ENCODE measurements around the gene MMP25.
A peak's percentile ranks its signal among the peaks of the same experiment; 100 is the strongest.

DNA sequence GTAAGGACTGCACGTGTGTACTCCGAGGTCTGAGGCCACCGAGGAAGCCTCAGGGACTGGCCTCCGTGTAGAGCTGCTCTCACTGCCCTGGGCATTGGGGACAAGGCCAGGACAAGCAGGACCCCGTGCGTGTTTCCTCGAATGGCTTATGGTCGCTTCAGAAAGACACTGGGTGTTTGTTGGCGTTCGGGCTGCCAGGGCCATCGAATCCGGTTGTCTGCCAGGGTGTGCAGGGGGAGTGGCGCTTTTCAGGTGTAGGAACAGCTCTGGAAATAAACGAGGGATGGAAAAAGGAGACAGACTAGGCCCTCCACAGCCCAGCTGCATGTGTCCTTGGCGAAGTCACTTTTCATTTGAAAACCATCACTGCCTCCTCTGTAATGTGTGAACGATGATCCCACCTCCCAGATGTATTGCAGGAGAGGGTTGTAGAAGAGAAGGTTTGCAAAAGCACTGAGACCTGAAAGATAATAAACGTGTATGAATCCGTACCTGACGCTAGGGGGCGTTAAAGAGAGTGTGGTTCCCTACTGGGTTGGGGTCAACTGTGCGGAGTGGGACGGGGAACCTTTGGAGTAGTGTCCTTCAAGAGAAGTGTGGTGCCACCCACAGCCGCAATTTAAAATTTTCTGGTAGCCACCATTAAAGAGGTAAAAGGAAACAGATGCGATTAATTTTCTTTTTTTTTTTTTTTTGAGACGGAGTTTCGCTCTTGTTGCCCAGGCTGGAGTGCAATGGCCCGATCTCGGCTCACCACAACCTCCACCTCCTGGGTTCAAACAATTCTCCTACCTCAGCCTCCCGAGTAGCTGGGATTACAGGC lies 54.9 kb downstream of the MMP25 start:
- no peak for TF ChIP-seq POLR2AphosphoS5 (IDR thresholded peaks at IDR 0.05)
- TF ChIP-seq, protein P1, sequence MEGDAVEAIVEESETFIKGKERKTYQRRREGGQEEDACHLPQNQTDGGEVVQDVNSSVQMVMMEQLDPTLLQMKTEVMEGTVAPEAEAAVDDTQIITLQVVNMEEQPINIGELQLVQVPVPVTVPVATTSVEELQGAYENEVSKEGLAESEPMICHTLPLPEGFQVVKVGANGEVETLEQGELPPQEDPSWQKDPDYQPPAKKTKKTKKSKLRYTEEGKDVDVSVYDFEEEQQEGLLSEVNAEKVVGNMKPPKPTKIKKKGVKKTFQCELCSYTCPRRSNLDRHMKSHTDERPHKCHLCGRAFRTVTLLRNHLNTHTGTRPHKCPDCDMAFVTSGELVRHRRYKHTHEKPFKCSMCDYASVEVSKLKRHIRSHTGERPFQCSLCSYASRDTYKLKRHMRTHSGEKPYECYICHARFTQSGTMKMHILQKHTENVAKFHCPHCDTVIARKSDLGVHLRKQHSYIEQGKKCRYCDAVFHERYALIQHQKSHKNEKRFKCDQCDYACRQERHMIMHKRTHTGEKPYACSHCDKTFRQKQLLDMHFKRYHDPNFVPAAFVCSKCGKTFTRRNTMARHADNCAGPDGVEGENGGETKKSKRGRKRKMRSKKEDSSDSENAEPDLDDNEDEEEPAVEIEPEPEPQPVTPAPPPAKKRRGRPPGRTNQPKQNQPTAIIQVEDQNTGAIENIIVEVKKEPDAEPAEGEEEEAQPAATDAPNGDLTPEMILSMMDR (IDR thresholded peaks at IDR 0.05): peak in 1 of 2 donors; percentile 30
